ENCODE results near the gene TRIM31. TPM values are rescaled to one million over a fixed set of nuclear protein-coding genes. Genes with fewer than 3 reads are reported as not detected.

The TRIM31 gene
- total RNA-seq, 1 experiment from 2014 or later: not detected

DNA sequence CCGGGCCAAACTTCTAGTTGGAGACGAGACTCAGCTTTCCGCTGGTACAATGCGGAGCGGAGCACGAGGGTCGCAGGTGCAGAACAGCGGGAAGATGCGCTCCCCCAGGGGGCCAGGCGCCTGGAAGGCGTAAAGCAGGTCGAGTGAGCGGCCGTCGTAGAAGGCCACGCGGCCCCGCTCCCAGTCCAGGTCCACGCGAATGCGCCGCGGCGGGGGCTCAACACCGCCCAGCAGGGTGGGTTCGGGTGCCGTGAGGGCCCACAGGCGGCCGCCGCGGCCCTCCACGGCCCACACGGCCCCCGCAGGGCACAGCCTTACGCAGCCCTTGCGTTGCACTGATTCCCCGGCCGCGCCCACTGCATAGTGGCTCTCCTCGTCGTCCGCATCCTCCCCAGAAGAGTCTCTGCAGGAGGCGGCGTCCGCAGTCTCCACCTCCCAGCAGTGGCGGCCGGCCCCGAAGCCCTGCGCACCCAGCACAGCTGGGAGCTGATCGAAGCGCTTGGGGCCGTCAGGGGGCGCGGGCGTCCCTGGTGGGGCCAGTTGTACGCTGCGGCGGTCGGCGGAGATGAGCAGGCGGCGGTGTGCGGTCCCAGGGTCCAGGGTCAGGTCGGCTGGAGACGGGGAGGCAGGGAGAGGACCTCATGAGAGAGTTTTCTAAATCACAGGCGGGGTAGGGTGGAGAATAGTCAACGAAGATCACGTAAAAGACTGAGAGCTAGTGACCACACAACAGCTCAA lies 41.6 kb downstream of the TRIM31 start:
- no peaks in the 10 kb centered on the region; the same call in 1 of the 2 replicates for H3K9me3 ChIP-seq (replicated peaks)
- peaks cover 34% of the 10 kb centered on the region for H3K27me3 ChIP-seq (replicated peaks)
- DNase-seq (ENCODE audit: low read depth in 1 of 2, low spot score in 2 of 2): no peak
- H3K4me3 ChIP-seq: no peak overlapping the region
- H3K27ac ChIP-seq: no peak overlapping the region
- H3K36me3 ChIP-seq: no peaks in the 10 kb centered on the region
- H3K4me1 ChIP-seq (replicated peaks): peaks cover 25% of the 10 kb centered on the region

DNA sequence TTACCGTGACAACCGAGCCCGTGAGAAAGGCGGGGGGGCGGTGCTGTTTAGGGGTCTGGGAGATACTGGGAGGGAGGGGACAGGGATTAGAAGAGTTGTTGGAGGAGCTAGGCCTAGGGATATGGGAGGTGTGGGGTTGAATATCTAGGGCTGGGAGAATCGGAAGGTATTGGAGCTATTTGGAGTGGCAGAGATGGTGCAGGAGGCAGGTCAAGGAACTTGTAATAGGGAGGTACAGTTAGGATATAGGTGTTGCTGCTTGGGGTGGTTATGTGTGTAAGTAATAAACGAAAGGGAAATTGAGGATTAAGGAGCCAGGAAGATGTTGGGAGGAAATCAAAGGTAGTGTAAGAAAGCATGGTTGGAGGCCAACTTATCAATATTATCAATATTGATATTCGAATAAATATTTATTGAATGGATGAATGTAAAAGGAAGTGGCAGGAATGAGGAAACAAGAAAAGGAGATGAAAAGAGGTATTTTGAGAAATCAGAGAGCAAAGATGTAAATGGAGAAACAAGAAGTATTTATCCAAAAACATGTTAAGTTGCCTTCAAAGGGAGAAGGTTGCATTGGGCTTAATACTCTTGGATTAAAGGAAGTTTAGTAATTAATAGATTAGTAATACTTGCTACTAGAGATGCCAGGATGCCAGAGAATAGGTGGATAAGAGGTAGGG lies 45.3 kb downstream of the TRIM31 start:
- Histone ChIP-seq H3K9me3 (replicated peaks) (no peaks in the 10 kb centered on the region), H3K4me1 (replicated peaks) (peaks cover 13% of the 10 kb centered on the region), H3K4me3 (peak overlapping the region; percentile 49), H3K27ac (peak overlapping the region; percentile 71), H3K27me3 (replicated peaks) (peaks cover 3% of the 10 kb centered on the region; the same call in 1 of the 2 replicates), H3K36me3 (peaks cover 7% of the 10 kb centered on the region)
- peak in 1 of 2 experiments; percentile 84 for DNase-seq (ENCODE audit: low read depth in 1 of 2, low spot score in 2 of 2)

DNA sequence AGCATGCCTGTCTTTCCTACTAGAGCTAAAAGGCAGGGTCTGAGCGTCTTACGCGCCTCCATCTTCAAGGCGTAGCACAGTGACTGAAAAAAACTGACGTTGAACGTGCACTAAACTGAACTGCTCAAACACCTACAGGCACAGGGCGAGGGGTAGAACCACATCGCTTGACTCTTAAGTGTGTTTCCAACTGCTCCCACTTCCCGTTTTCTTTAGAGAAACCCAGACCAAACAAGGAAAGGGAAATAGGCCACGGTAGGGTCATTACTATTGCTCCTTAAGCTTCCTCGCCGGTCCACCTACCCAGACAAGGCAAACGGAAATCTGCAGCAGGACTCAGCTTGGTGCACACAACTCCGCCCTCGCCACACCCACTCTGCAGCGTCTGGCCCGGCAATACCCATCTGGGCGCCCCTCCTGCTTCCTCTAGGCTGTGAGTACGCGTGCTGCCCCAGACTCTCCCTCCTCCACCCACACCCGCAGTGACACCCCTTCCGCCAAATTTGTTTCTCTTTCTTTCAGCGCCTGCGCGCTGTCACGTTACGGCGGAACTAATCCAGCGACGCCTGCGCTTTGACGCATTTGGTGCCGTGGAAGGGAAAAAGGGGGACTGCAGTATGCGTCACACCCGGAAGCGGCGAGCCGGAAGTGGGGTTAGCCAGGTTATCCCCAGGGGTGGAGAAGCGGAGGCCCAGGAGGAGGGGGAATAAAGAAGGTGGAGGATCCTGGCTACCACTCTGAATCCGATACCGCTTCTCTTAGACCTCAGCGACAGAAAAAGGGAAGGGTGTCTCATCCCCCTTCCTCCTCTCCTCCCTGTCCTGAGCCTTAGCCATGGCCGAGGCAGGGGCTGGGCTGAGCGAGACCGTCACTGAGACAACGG lies 46.1 kb downstream of the TRIM31 start, which contains the start of gene PPP1R11:
PPP1R11 (plus strand) TSS at position 622 of the 883 bp plus-strand sequence; CDS start at position 835, 213 bp downstream.
- Histone ChIP-seq H3K4me1 (replicated peaks) (peaks cover 17% of the 10 kb centered on the region), H3K4me3 (peak within 1 kb of the TSS; percentile 49), H3K27me3 (replicated peaks) (no peaks in the 10 kb centered on the region), H3K27ac (peak within 1 kb of the TSS; percentile 71), H3K36me3 (peaks cover 7% of the 10 kb centered on the region), H3K9me3 (replicated peaks) (no peaks in the 10 kb centered on the region)
- DNase-seq (ENCODE audit: low read depth in 1 of 2, low spot score in 2 of 2): peak; percentile 99

DNA sequence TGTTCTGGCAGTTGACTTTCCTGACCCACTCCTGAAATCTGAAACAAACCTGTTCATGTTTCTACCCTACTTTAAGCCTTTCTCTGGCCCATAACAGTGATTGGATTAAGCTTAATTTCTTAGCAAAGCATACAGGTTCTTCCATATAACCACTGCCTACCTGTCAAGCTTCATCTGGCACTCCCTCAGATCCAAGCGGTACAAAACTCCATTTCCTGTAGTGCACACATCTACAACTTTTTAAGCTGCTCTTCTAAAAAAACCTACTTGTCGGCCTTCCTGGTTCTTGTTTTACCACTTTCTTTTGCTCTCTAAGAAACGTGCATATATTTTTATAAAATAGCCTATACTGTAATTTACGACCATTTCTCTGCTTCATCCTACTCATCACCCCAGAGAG lies 46.8 kb downstream of the TRIM31 start:
- peak overlapping the region; percentile 14; the same call in 1 of the 2 replicates for H3K27ac ChIP-seq
- H3K4me3 ChIP-seq: peak overlapping the region; percentile 49
- H3K36me3 ChIP-seq: peaks cover 7% of the 10 kb centered on the region
- no peak for DNase-seq (ENCODE audit: low read depth in 1 of 2, low spot score in 2 of 2)
- H3K9me3 ChIP-seq (replicated peaks): no peaks in the 10 kb centered on the region
- H3K4me1 ChIP-seq (replicated peaks): peaks cover 20% of the 10 kb centered on the region
- no peaks in the 10 kb centered on the region for H3K27me3 ChIP-seq (replicated peaks)

DNA sequence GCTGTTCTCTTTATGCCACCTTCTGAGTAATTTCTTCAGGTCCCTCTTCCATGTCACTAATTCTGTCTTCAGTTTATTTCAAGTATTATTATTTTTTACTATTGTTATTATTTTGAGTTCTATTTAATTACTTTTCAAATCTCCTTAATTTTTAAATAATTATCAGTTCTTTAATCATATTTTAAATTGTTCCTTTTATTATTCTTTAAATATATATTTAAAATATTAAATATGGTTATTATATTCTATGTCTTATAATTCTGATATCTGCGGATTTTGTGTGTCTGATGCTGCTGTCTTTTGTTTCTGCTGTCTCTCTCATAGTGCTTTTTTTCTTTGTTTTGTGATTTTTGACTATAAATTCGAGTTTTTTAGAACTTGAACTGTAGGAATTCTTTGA lies 49.6 kb downstream of the TRIM31 start:
- Histone ChIP-seq H3K4me1 (replicated peaks) (peaks cover 26% of the 10 kb centered on the region), H3K36me3 (peaks cover 10% of the 10 kb centered on the region), H3K27ac (no peak overlapping the region), H3K9me3 (replicated peaks) (no peaks in the 10 kb centered on the region), H3K4me3 (no peak overlapping the region), H3K27me3 (replicated peaks) (no peaks in the 10 kb centered on the region)
- no peak for DNase-seq (ENCODE audit: low read depth in 1 of 2, low spot score in 2 of 2)

DNA sequence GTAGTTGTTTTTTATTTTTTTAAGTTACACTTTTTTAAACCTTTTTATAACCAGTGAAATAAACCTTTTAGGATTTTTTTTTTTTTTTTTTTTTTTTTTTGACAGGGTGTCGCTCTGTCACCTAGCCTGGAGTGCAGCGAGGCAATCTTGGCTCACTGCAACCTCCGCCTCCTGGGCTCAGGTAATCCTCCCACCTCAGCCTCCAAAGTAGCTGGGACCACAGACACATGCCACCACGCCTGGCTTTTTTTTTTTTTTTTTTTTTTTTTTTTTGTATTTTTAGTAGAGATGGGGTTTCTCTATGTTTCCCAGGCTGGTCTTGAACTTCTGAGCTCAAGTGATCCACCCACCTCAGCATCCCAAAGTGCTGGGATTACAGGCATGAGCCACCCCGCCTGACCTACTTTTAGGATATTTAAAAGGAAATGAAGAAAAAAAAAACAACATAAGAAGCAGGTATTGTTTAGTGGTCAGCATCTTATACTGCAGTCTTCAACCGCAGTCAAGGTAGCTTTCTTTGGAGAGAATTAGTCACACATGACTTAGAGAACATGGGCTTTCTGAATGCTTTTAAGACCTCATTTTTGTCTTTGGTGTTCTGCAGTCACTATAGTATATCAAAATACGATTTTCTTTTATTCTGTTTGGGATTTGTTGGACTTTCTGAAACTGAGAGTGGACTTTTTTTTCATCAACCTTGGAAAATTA lies 50.3 kb downstream of the TRIM31 start:
- DNase-seq (ENCODE audit: low read depth in 1 of 2, low spot score in 2 of 2): no peak
- H3K27ac ChIP-seq: no peak overlapping the region
- peaks cover 21% of the 10 kb centered on the region for H3K4me1 ChIP-seq (replicated peaks)
- no peak overlapping the region for H3K4me3 ChIP-seq
- no peaks in the 10 kb centered on the region for H3K27me3 ChIP-seq (replicated peaks)
- no peaks in the 10 kb centered on the region for H3K9me3 ChIP-seq (replicated peaks)
- peaks cover 13% of the 10 kb centered on the region for H3K36me3 ChIP-seq

DNA sequence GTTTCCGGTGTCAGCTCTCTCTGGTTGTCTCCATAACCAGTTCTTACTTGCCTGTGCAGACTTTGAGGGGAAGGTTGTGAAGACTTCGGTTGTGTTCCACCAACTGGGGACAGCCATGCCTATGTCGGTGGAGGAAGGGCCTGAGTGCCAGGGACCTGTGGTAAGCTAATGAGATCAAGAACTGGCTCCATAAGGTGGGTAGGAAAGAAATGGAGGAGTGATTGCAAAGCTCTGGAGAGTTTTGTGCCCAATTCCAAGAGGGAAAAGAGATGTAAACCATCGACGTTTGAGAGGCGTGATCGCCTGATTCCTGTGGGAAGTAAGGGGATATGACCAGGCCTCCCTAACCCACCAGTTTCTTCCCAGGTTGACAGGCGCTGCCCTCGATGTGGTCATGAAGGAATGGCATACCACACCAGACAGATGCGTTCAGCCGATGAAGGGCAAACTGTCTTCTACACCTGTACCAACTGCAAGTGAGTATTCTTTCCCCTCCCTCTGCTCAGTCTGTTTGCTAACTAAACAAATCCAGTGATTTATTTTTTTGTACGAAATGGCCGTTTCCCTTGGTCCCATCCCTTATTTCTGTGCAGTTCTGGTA lies 50.9 kb downstream of the TRIM31 start:
- peaks cover 21% of the 10 kb centered on the region for H3K4me1 ChIP-seq (replicated peaks)
- no peaks in the 10 kb centered on the region for H3K9me3 ChIP-seq (replicated peaks)
- no peak for DNase-seq (ENCODE audit: low read depth in 1 of 2, low spot score in 2 of 2)

DNA sequence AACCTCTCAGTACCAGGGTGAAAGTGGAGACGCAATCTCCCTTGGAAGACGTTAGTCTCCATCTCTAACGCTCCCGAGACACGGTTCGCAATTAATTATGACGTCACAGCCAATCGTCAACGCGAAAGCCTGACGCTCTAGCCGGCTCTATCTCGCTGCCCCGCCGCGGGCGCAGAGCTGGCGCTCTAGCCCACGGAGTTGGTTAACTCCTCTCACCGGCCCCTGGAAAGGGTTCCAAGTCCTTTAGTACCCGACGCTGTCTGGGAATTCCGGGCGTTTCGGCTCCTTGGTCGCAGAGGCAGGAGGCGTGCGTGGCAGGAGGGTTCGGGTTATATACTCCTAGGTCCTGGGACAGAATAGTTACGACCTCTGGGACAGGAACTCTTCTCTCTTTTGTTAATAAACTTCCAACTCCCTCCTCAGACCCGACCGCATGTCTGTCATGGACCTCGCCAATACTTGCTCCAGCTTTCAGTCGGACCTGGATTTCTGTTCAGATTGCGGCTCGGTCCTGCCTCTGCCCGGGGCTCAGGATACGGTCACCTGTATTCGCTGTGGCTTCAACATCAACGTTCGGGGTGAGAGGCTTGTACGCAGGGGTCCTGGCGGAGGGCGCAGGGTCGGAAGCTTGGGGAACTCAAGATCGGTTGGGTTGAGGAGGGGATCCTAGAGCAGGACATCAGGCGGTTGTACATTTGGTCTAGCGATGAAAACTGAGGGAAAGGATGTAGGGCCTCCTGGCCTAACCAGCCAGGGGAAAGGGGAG lies 51.6 kb downstream of the TRIM31 start, which contains the start of gene POLR1H:
POLR1H (plus strand) TSS at position 174 of the 766 bp plus-strand sequence; CDS start at position 434, 260 bp downstream.
- Histone ChIP-seq H3K27ac (peak within 1 kb of the TSS; percentile 70), H3K36me3 (peaks cover 17% of the 10 kb centered on the region), H3K27me3 (replicated peaks) (no peaks in the 10 kb centered on the region), H3K9me3 (replicated peaks) (no peaks in the 10 kb centered on the region), H3K4me1 (replicated peaks) (peaks cover 18% of the 10 kb centered on the region), H3K4me3 (peak within 1 kb of the TSS; percentile 71)
- peak; percentile 87 to 94 for DNase-seq (ENCODE audit: low read depth in 1 of 2, low spot score in 2 of 2)

More for the DNA sequence above, 50.9 kb downstream of the TRIM31 start:
- H3K4me3 ChIP-seq: peak overlapping the region; percentile 71
- no peaks in the 10 kb centered on the region for H3K27me3 ChIP-seq (replicated peaks)
- peak overlapping the region; percentile 70 for H3K27ac ChIP-seq
- peaks cover 17% of the 10 kb centered on the region for H3K36me3 ChIP-seq

DNA sequence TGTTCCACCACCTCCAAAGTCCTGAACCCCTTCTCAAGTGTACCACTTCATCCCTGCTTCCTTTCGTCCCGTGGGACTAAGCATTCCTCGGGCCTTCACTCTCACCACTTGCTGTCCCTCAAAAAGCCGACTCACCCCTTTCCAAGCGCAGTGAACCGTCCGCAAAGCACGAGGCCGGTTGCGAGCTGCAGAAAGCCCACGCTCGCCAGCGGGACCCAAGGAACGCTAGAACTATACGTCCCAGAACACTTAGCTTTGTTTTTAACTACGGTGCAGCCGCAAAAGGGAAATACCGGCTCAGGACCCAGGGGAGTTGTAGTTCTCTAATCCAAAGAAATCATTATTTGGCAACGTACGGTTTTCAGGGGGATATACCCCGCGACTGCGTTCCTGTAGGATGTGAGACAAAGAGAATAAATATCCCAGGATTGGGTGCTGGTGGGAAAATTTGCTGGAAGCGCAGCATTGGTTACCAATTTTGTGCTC lies 52.2 kb downstream of the TRIM31 start:
- Histone ChIP-seq H3K4me3 (peak overlapping the region; percentile 71), H3K4me1 (replicated peaks) (peaks cover 13% of the 10 kb centered on the region), H3K9me3 (replicated peaks) (no peaks in the 10 kb centered on the region), H3K27me3 (replicated peaks) (no peaks in the 10 kb centered on the region), H3K36me3 (peaks cover 17% of the 10 kb centered on the region), H3K27ac (peak overlapping the region; percentile 70)
- DNase-seq (ENCODE audit: low read depth in 1 of 2, low spot score in 2 of 2): peak in 1 of 2 experiments; percentile 47

DNA sequence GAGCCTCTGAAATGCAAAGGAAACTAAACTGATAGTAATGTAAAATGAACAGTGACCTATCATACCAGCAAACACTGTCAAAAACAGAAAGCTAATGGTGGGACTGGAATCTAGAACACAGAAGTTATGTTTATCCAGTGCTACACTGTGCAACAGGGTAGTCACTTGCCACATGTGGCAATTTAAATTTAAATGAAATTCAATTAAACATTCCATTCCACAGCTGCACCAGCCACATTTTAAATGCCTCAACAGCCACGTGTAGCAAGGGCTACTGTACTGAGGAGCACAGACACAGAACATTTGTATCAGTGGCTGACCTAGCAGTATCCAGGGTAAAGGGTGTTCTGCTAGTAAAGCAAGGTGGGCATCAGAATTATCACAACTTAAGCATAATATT lies 57.4 kb downstream of the TRIM31 start:
- DNase-seq (ENCODE audit: low read depth in 1 of 2, low spot score in 2 of 2): no peak
- Histone ChIP-seq H3K9me3 (replicated peaks) (no peaks in the 10 kb centered on the region), H3K4me3 (no peak overlapping the region), H3K27ac (no peak overlapping the region), H3K4me1 (replicated peaks) (peaks cover 6% of the 10 kb centered on the region), H3K36me3 (peaks cover 7% of the 10 kb centered on the region), H3K27me3 (replicated peaks) (no peaks in the 10 kb centered on the region)

DNA sequence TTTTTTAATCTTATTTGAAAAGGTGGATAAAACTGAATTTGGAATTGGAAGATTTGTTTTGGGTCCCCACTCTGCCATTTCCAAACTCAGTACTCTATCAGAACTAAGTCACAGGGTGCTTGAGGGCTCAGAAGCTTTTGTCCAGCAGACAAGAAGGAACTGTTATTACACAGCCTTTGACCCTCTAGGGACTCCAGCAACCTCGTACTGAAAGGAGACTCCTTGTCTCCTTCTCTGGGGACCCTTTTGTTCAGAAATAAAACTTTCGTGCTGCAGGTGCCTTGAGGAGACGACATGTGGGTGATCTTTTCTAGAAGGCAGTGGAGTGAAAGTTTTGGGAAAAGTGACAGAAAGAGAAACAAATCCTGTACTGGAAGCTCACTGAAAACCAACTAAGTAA lies 59.2 kb downstream of the TRIM31 start:
- Histone ChIP-seq H3K27me3 (replicated peaks) (no peaks in the 10 kb centered on the region), H3K4me1 (replicated peaks) (no peaks in the 10 kb centered on the region), H3K36me3 (peaks cover 7% of the 10 kb centered on the region), H3K27ac (no peak overlapping the region), H3K9me3 (replicated peaks) (no peaks in the 10 kb centered on the region), H3K4me3 (no peak overlapping the region)
- no peak for DNase-seq (ENCODE audit: low read depth in 1 of 2, low spot score in 2 of 2)
